Activated CD8-positive, alpha-beta T cell treated with anti-CD3 and anti-CD28 coated beads for 36 hours (primary cell): ENCODE data around the gene KDM1B. TPM values are rescaled to one million over a fixed set of nuclear protein-coding genes. Genes with fewer than 3 reads are reported as not detected.
"Not testable (repeated sequence)": the region's sequence is repeated elsewhere in the genome, so short reads cannot be mapped to it uniquely, and the experiment has no call there.

Source experiments
- ATAC-seq: fragments of 200-7000 bp; cut with Tn5 transposase; one replicate; pipeline ENCODE4 v1.10.0; 2021; ENCODE audit warnings: mild to moderate bottlenecking, moderate library complexity
- CTCF ChIA-PET: fragments of 350-600 bp; sonication (Branson Sonifier 250); formaldehyde crosslinking; loops from one replicate; lab custom pipeline; 2021; ENCODE audit warnings: antibody characterized with exemption; lab: Charles Lee
- POLR2A ChIA-PET: fragments of 350-600 bp; sonication (Branson Sonifier 250); formaldehyde crosslinking; loops from one replicate; lab custom pipeline; 2021; ENCODE audit warnings: antibody characterized with exemption; lab: Charles Lee
- DNase-seq: peaks from one replicate; pipeline ENCODE4 v3.0.0-alpha.2; 2020
- H3K27ac Mint-ChIP-seq: one replicate; pipeline ENCODE4 v1.8.0; 2021; ENCODE audit warnings: mild to moderate bottlenecking, mixed read lengths
- H3K27me3 Mint-ChIP-seq: one replicate; pipeline ENCODE4 v1.8.0; 2021; ENCODE audit warnings: mixed read lengths
- H3K36me3 Mint-ChIP-seq: one replicate; pipeline ENCODE4 v1.8.0; 2021; ENCODE audit warnings: low read depth, mixed read lengths
- H3K4me1 Mint-ChIP-seq: one replicate; pipeline ENCODE4 v1.8.0; 2021; ENCODE audit warnings: low read depth, mixed read lengths
- H3K4me3 Mint-ChIP-seq: one replicate; pipeline ENCODE4 v1.8.0; 2021; ENCODE audit warnings: mild to moderate bottlenecking, moderate library complexity, mixed read lengths
- H3K9me3 Mint-ChIP-seq: one replicate; pipeline ENCODE4 v1.8.0; 2021; ENCODE audit warnings: mixed read lengths
- CTCF ChIP-seq: fragments of 200-600 bp; IDR thresholded peaks from one replicate; pipeline ENCODE4 v1.8.0; 2022; ENCODE audit warnings: antibody characterized with exemption, mild to moderate bottlenecking
- intact Hi-C: fragments of 100-400 bp; cut with micrococcal nuclease; formaldehyde crosslinking; loops from one replicate; pipeline ENCODE4 v1.10.0; 2022
- total RNA-seq, 2 experiments: library from RNA; stranded (reverse); gene quantifications; one replicate each; pipeline ENCODE4 v1.2.3, GENCODE V29; 2021

Gene KDM1B
- total RNA-seq, 2 experiments from 2014 or later: 10.9 to 12.2 TPM

- Mint-ChIP-seq H3K27me3 (no peaks in the 10 kb centered on the region), H3K4me3 (no peak overlapping the region), H3K4me1 (peaks cover 1% of the 10 kb centered on the region), H3K9me3 (peaks cover 3% of the 10 kb centered on the region), H3K36me3 (peaks cover 50% of the 10 kb centered on the region), H3K27ac (no peak overlapping the region)
- intact Hi-C loops: no loop called here
- TF ChIP-seq CTCF: no peak
- no peak for DNase-seq
- ChIA-PET CTCF (no interaction called here), POLR2A (interaction anchor here (0.6 kb wide), 1 partner anchor 1010 kb away, joined by 4 read pairs; no protein-coding TSS in a partner anchor)
- no peak for ATAC-seq
These were observed 16.6 kb downstream of the KDM1B start for GRCh38 chr6:18171871-18172270.

- DNase-seq, ATAC-seq, POLR2A ChIA-PET, H3K4me3 Mint-ChIP-seq, intact Hi-C loops, H3K27me3 Mint-ChIP-seq, CTCF ChIA-PET, H3K27ac Mint-ChIP-seq, H3K9me3 Mint-ChIP-seq, H3K4me1 Mint-ChIP-seq: not testable (repeated sequence)
- peaks cover 51% of the 10 kb centered on the region for H3K36me3 Mint-ChIP-seq
These were observed 21.0 kb downstream of the KDM1B start for GRCh38 chr6:18176198-18176597.

- ChIA-PET POLR2A (no interaction called here), CTCF (no interaction called here)
- no peak for ATAC-seq
- no peak for TF ChIP-seq CTCF
- Mint-ChIP-seq H3K4me3 (no peak overlapping the region), H3K4me1 (peaks cover 1% of the 10 kb centered on the region), H3K27me3 (no peaks in the 10 kb centered on the region), H3K36me3 (peaks cover 47% of the 10 kb centered on the region), H3K27ac (no peak overlapping the region), H3K9me3 (no peaks in the 10 kb centered on the region)
- intact Hi-C loops: no loop called here
- DNase-seq: no peak
These were observed 22.2 kb downstream of the KDM1B start for GRCh38 chr6:18177286-18177965.

- ChIA-PET CTCF (no interaction called here), POLR2A (no interaction called here)
- Mint-ChIP-seq H3K4me3 (no peak overlapping the region), H3K9me3 (no peaks in the 10 kb centered on the region), H3K4me1 (peaks cover 1% of the 10 kb centered on the region), H3K27ac (no peak overlapping the region), H3K36me3 (peaks cover 41% of the 10 kb centered on the region), H3K27me3 (no peaks in the 10 kb centered on the region)
- no peak for TF ChIP-seq CTCF
- no peak for ATAC-seq
- DNase-seq: no peak
- intact Hi-C loops: no loop called here
These were observed 23.9 kb downstream of the KDM1B start for GRCh38 chr6:18178960-18179615.

GRCh38 chr6:18179770-18180356 lies 24.6 kb downstream of the KDM1B start:
- ChIA-PET POLR2A (no interaction called here), CTCF (no interaction called here)
- intact Hi-C loops: no loop called here
- Mint-ChIP-seq H3K36me3 (peaks cover 35% of the 10 kb centered on the region), H3K27me3 (no peaks in the 10 kb centered on the region), H3K9me3 (no peaks in the 10 kb centered on the region), H3K4me1 (peaks cover 1% of the 10 kb centered on the region), H3K4me3 (no peak overlapping the region), H3K27ac (no peak overlapping the region)
- DNase-seq (no peak), ATAC-seq (no peak)
- TF ChIP-seq CTCF: no peak
